K562 (cell line): ENCODE measurements around the gene ZKSCAN5. TPM values are rescaled to one million over a fixed set of nuclear protein-coding genes. Genes with fewer than 3 reads are reported as not detected.

ENCODE experiments used
- CREBBP ChIP-seq: IDR thresholded peaks from one replicate; pipeline ENCODE4 v1.6.1; 2012; ENCODE audit warnings: low read depth, mild to moderate bottlenecking, control low read depth, inconsistent platforms, low read length
- DACH1 ChIP-seq: fragments of 450-650 bp; IDR thresholded peaks from 2 replicates; pipeline ENCODE4 v1.6.1; 2018; ENCODE audit not compliant: partially characterized antibody
- ELF1 ChIP-seq: fragments of 200-800 bp; sonication (Bioruptor generic); IDR thresholded peaks from 2 replicates; pipeline ENCODE4 v1.6.1; 2016; ENCODE audit warnings: missing genetic modification characterization, missing compliant biosample characterization
- ELF2 ChIP-seq: fragments of 250-450 bp; sonication (Bioruptor Pico); IDR thresholded peaks from 2 replicates; pipeline ENCODE4 v1.5.0; 2021; ENCODE audit warnings: mild to moderate bottlenecking
- FOXM1 ChIP-seq, 2 experiments: fragments of 450-650 bp in 1 of 2; sonication (generic) in 1 of 2; formaldehyde crosslinking in 1 of 2; IDR thresholded peaks; 2 replicates each; pipeline versions ENCODE4 v1.6.1 to v1.9.0; 2017 to 2022; ENCODE audit warnings: low read depth in 2 of 2, mild to moderate bottlenecking in 2 of 2, missing genetic modification reagents in 1 of 2, moderate library complexity in 1 of 2
- MBD2 ChIP-seq: sonication (generic); IDR thresholded peaks from 2 replicates; pipeline ENCODE4 v1.6.1; 2016; ENCODE audit warnings: low read depth, borderline replicate concordance
- MTF1 ChIP-seq: fragments of 250-450 bp; sonication (Bioruptor Pico); IDR thresholded peaks from 2 replicates; pipeline ENCODE4 v1.9.0; 2021; ENCODE audit warnings: moderate library complexity, mild to moderate bottlenecking, inconsistent platforms, borderline replicate concordance
- MYC ChIP-seq, 2 experiments: fragments of 250-450 bp in 1 of 2; sonication (Bioruptor Pico) in 1 of 2; IDR thresholded peaks; 2 replicates each; pipeline versions ENCODE4 v1.5.1 to v1.6.1; 2012 to 2021; ENCODE audit warnings: low read depth in 2 of 2, borderline replicate concordance in 1 of 2, improper control_type of control experiment in 1 of 2, low read length in 1 of 2, mild to moderate bottlenecking in 1 of 2, moderate library complexity in 1 of 2
- NFYB ChIP-seq: IDR thresholded peaks from 2 replicates; pipeline ENCODE4 v1.6.1; 2011; ENCODE audit warnings: mild to moderate bottlenecking, moderate library complexity; ENCODE audit not compliant: insufficient read length; ENCODE audit errors: extremely low read depth
- RBM25 ChIP-seq: fragments of 200-400 bp; formaldehyde crosslinking; IDR thresholded peaks from 2 replicates; pipeline ENCODE4 v1.6.1; 2018; ENCODE audit warnings: low read length, low read depth, moderate library complexity; ENCODE audit not compliant: severe bottlenecking
- SPI1 ChIP-seq: IDR thresholded peaks from 2 replicates; pipeline ENCODE4 v1.6.1; 2011; ENCODE audit warnings: low read depth, low read length, control low read depth, borderline replicate concordance
- SREBF2 ChIP-seq: sonication (generic); formaldehyde crosslinking; IDR thresholded peaks from 2 replicates; pipeline ENCODE4 v1.4.0; 2020; ENCODE audit warnings: mild to moderate bottlenecking, missing genetic modification reagents
- SRF ChIP-seq, 2 experiments: fragments of 250-450, 450-650 bp in 1 of 2; sonication (Bioruptor Pico) in 1 of 2; sonication (generic) in 1 of 2; formaldehyde crosslinking; IDR thresholded peaks; 2 replicates each; pipeline versions ENCODE4 v1.5.0 to v1.5.1; 2020 to 2022; ENCODE audit warnings: mild to moderate bottlenecking in 1 of 2, missing genetic modification reagents in 1 of 2
- TBP ChIP-seq: optimal IDR thresholded peaks from 2 replicates; pipeline ENCODE3; 2011; ENCODE audit warnings: low read depth, low read length, improper control_type of control experiment
- TEAD1 ChIP-seq, 2 experiments: fragments of 450-650 bp in 1 of 2; sonication (generic) in 1 of 2; formaldehyde crosslinking; IDR thresholded peaks; 2 replicates each; pipeline versions ENCODE4 v1.4.0 to v1.8.0; 2020 to 2022; ENCODE audit warnings: mild to moderate bottlenecking in 2 of 2, missing genetic modification reagents in 1 of 2
- ZC3H4 ChIP-seq: sonication (generic); formaldehyde crosslinking; IDR thresholded peaks from 2 replicates; pipeline ENCODE4 v1.9.0; 2021; ENCODE audit warnings: missing genetic modification reagents, borderline replicate concordance
- ZKSCAN8 ChIP-seq: fragments of 200-800 bp; sonication (Bioruptor generic); IDR thresholded peaks from 2 replicates; pipeline ENCODE4 v1.6.1; 2016; ENCODE audit warnings: missing genetic modification characterization, missing compliant biosample characterization
- polyA plus RNA-seq, 8 experiments: library from polyadenylated mRNA; depleted of rRNA in 4 of 8; stranded (reverse) in 5 of 8; unstranded in 3 of 8; fragments of >200 nt; fragmentation: Nextera tagmentation in 2 of 8; fragmentation: Illumina TruSeq in 1 of 8; extraction: Ambion mirVana in 2 of 8; extraction: Trizol in 1 of 8; gene quantifications; 2 replicates each; pipeline versions ENCODE4 v1.2.1 to v1.2.3, GENCODE V29; 2011 to 2014; ENCODE audit warnings: inconsistent platforms in 1 of 8, missing spikeins in 1 of 8
- total RNA-seq, 7 experiments: library from RNA; depleted of rRNA in 6 of 7; stranded (reverse); fragments of >200 nt in 6 of 7; fragmentation: Illumina TruSeq in 2 of 7; extraction: Trizol in 2 of 7; gene quantifications; 2 replicates each; pipeline versions ENCODE4 v1.2.1 to v1.2.3, GENCODE V29; 2011 to 2021; ENCODE audit warnings: low replicate concordance in 1 of 7
- TF ChIP-seq, protein P1 (sequence below): fragments of 250-450 bp; sonication (Bioruptor Pico); IDR thresholded peaks from 2 replicates; pipeline ENCODE4 v1.4.0; 2020; ENCODE audit warnings: mild to moderate bottlenecking
- TF ChIP-seq, protein P2 (sequence below): sonication (generic); formaldehyde crosslinking; IDR thresholded peaks from 2 replicates; pipeline ENCODE4 v1.5.0; 2020; ENCODE audit warnings: missing genetic modification reagents
- TF ChIP-seq, protein P3 (sequence below), 2 experiments: fragments of 200-800 bp in 1 of 2; sonication (Bioruptor generic) in 1 of 2; sonication (generic) in 1 of 2; formaldehyde crosslinking in 1 of 2; IDR thresholded peaks in 1 of 2; conservative IDR thresholded peaks in 1 of 2; 2 replicates each; pipeline versions ENCODE4 v1.5.0 to v1.6.1; 2016 to 2020; ENCODE audit warnings: missing compliant biosample characterization in 1 of 2, missing genetic modification characterization in 1 of 2, missing genetic modification reagents in 1 of 2
- TF ChIP-seq, protein P4 (sequence below): sonication (generic); formaldehyde crosslinking; IDR thresholded peaks from 2 replicates; pipeline ENCODE4 v1.9.0; 2022; ENCODE audit warnings: mild to moderate bottlenecking, missing genetic modification reagents

Gene ZKSCAN5
- total and polyA plus RNA-seq, 9 of the 15 experiments (the other 6 are each of a cell fraction or from before 2014, with no cell fraction given) = 4.2 to 19.0 (median 15.0) TPM

GRCh38 chr7:99473315-99473596, 31.2 kb upstream of the ZKSCAN5 start (continued):
- TF ChIP-seq, protein P1, sequence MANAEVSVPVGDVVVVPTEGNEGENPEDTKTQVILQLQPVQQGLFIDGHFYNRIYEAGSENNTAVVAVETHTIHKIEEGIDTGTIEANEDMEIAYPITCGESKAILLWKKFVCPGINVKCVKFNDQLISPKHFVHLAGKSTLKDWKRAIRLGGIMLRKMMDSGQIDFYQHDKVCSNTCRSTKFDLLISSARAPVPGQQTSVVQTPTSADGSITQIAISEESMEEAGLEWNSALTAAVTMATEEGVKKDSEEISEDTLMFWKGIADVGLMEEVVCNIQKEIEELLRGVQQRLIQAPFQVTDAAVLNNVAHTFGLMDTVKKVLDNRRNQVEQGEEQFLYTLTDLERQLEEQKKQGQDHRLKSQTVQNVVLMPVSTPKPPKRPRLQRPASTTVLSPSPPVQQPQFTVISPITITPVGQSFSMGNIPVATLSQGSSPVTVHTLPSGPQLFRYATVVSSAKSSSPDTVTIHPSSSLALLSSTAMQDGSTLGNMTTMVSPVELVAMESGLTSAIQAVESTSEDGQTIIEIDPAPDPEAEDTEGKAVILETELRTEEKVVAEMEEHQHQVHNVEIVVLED = no peak
- TF ChIP-seq CREBBP = no peak
- TF ChIP-seq ELF1 (tag) = peak; percentile 92
- peak; percentile 80 for TF ChIP-seq DACH1
- TF ChIP-seq, protein P2, sequence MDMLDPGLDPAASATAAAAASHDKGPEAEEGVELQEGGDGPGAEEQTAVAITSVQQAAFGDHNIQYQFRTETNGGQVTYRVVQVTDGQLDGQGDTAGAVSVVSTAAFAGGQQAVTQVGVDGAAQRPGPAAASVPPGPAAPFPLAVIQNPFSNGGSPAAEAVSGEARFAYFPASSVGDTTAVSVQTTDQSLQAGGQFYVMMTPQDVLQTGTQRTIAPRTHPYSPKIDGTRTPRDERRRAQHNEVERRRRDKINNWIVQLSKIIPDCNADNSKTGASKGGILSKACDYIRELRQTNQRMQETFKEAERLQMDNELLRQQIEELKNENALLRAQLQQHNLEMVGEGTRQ (CRISPR knock-in tag) = no peak
- 0 out of 2 replicates have a peak, but pooled peaks have one; percentile 24 for TF ChIP-seq MYC (IDR thresholded peaks at IDR 0.05; ENCODE audit: low read depth, low read length)
- no peak for TF ChIP-seq MYC (CRISPR knock-in tag; IDR thresholded peaks at IDR 0.05; ENCODE audit: borderline replicate concordance, low read depth)
- TF ChIP-seq SPI1 = peak; percentile 100
- no peak for TF ChIP-seq MTF1 (CRISPR knock-in tag)
- TF ChIP-seq ZC3H4 = no peak
- TF ChIP-seq RBM25 = peak; percentile 28
- TF ChIP-seq, protein P3, sequence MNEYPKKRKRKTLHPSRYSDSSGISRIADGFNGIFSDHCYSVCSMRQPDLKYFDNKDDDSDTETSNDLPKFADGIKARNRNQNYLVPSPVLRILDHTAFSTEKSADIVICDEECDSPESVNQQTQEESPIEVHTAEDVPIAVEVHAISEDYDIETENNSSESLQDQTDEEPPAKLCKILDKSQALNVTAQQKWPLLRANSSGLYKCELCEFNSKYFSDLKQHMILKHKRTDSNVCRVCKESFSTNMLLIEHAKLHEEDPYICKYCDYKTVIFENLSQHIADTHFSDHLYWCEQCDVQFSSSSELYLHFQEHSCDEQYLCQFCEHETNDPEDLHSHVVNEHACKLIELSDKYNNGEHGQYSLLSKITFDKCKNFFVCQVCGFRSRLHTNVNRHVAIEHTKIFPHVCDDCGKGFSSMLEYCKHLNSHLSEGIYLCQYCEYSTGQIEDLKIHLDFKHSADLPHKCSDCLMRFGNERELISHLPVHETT (CRISPR knock-in tag; conservative IDR thresholded peaks at IDR 0.05 in 1 of 2, IDR thresholded peaks at IDR 0.05 in 1 of 2) = no peak
- peak; percentile 76 for TF ChIP-seq NFYB
- peak; percentile 83 for TF ChIP-seq ELF2 (CRISPR knock-in tag)
- peak in 1 of 2 experiments; percentile 82; a peak in 2 of 4 replicates for TF ChIP-seq TEAD1 (CRISPR knock-in tag; IDR thresholded peaks at IDR 0.05)
- TF ChIP-seq FOXM1 (IDR thresholded peaks at IDR 0.05; ENCODE audit: low read depth) = no peak
- 0 out of 2 replicates have a peak, but pooled peaks have one; percentile 64 for TF ChIP-seq FOXM1 (CRISPR knock-in tag; IDR thresholded peaks at IDR 0.05; ENCODE audit: low read depth)
- peak; percentile 8; the same call in 1 of the 2 replicates for TF ChIP-seq SREBF2
- TF ChIP-seq, protein P4, sequence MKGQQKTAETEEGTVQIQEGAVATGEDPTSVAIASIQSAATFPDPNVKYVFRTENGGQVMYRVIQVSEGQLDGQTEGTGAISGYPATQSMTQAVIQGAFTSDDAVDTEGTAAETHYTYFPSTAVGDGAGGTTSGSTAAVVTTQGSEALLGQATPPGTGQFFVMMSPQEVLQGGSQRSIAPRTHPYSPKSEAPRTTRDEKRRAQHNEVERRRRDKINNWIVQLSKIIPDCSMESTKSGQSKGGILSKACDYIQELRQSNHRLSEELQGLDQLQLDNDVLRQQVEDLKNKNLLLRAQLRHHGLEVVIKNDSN (CRISPR knock-in tag) = peak; percentile 29; the same call in 1 of the 2 replicates
- TF ChIP-seq TBP = peak; percentile 47
- TF ChIP-seq ZKSCAN8 (CRISPR knock-in tag) = no peak
- TF ChIP-seq SRF (CRISPR knock-in tag; IDR thresholded peaks at IDR 0.05) = peak in 1 of 2 experiments; percentile 92; a peak in 2 of 4 replicates
- TF ChIP-seq MBD2 = peak; percentile 30; the same call in 1 of the 2 replicates
